Stomach (tissue), 9 donors: ENCODE measurements around the gene APOL1. TPM values are rescaled to one million over a fixed set of nuclear protein-coding genes. Genes with fewer than 3 reads are reported as not detected.

Source experiments
- DNase-seq, 2 donors: peaks; one replicate each; pipeline versions ENCODE4 v3.0.0 to v3.0.0-alpha.2; 2013 to 2019
- H3K27ac ChIP-seq, 5 donors: fragments of 200-600 bp in 4 of 5; sonication (generic) in 4 of 5; one replicate each; pipeline ENCODE4 v1.5.1; 2013 to 2019; ENCODE audit warnings: mild to moderate bottlenecking in 1 of 5, moderate library complexity in 1 of 5
- H3K27me3 ChIP-seq, 3 donors: fragments of 200-600 bp; sonication (generic); one replicate each; pipeline ENCODE4 v1.5.1; 2017 to 2019; ENCODE audit warnings: mixed run types in 1 of 3
- H3K36me3 ChIP-seq, 4 donors: fragments of 200-600 bp; sonication (generic); 1 replicate in 3 of 4; 2 replicates in 1 of 4; pipeline ENCODE4 v1.5.1; 2016 to 2019
- H3K4me1 ChIP-seq, 4 donors: fragments of 200-600 bp; sonication (generic); one replicate each; pipeline ENCODE4 v1.5.1; 2016 to 2019
- H3K4me3 ChIP-seq, 4 donors: fragments of 200-600 bp; sonication (generic) in 3 of 4; one replicate each; pipeline ENCODE4 v1.5.1; 2016 to 2019; ENCODE audit warnings: mild to moderate bottlenecking in 1 of 4
- H3K9me3 ChIP-seq, 4 donors: fragments of 200-600 bp; sonication (generic); one replicate each; pipeline ENCODE4 v1.5.1; 2016 to 2019
- CTCF ChIP-seq, 7 experiments: fragments of 450-650 bp in 4 of 7; fragments of 200-600 bp in 3 of 7; sonication (generic) in 3 of 7; IDR thresholded peaks; one replicate each; pipeline ENCODE4 v1.5.1; 2016 to 2019; ENCODE audit warnings: antibody characterized with exemption in 7 of 7, control low read depth in 2 of 7, mild to moderate bottlenecking in 1 of 7
- EP300 ChIP-seq: sonication (generic); formaldehyde crosslinking; IDR thresholded peaks from one replicate; pipeline ENCODE4 v1.6.1; 2017; ENCODE audit warnings: antibody characterized with exemption
- POLR2A ChIP-seq, 4 donors: fragments of 450-650 bp; IDR thresholded peaks; one replicate each; pipeline ENCODE4 v1.6.1; 2016; ENCODE audit warnings: antibody characterized with exemption in 4 of 4, control low read depth in 2 of 4, mild to moderate bottlenecking in 1 of 4, moderate library complexity in 1 of 4
- POLR2AphosphoS5 ChIP-seq, 3 donors: sonication (generic); formaldehyde crosslinking; IDR thresholded peaks; one replicate each; pipeline ENCODE4 v1.6.1; 2016; ENCODE audit warnings: antibody characterized with exemption in 3 of 3
- WGBS, 5 donors: extraction: QIAGEN DNeasy Blood & Tissue Kit in 3 of 5; methylation state at CpG; one replicate each; pipeline versions ENCODE4 v1.1.5 to v1.1.7; 2013 to 2018; 5-methylcytosine and 5-hydroxymethylcytosine counted together
- intact Hi-C: fragments of 100-400 bp; cut with DNase I; formaldehyde crosslinking; loops from one replicate; pipeline ENCODE4 v1.15.1; 2023; ENCODE audit warnings: low total_unique reads
- polyA plus RNA-seq, 3 donors: library from polyadenylated mRNA; stranded (reverse); fragments of 200-250 nt; gene quantifications; one replicate each; pipeline ENCODE4 v1.2.3, GENCODE V29; 2013
- total RNA-seq, 5 donors: library from RNA; depleted of rRNA; stranded (reverse); fragments of >200 nt; gene quantifications; one replicate each; pipeline versions ENCODE4 v1.1.0 to v1.2.3, GENCODE V29; 2014 to 2016
- donor health status: healthy with polysubstance abuse.
- donor health status: Bipolar disorder and iron deficiency.
- donor health status: healthy.

APOL1 gene
- total and polyA plus RNA-seq, 8 donors, result 5.2 to 87.5 (median 38.5) TPM

GRCh38 chr22:36279219-36279666 is 26.3 kb downstream of the APOL1 start:
- no peak for DNase-seq
- no peaks in the 10 kb centered on the region for H3K27me3 ChIP-seq
- TF ChIP-seq CTCF (IDR thresholded peaks at IDR 0.05), result no peak
- peak in 1 of 3 donors; percentile 30 for TF ChIP-seq POLR2AphosphoS5 (IDR thresholded peaks at IDR 0.05)
- no peak for TF ChIP-seq POLR2A (IDR thresholded peaks at IDR 0.05)
- no peak for TF ChIP-seq EP300
- intact Hi-C loops, result no loop called here
- H3K4me1 ChIP-seq, result peaks cover 8 to 28% (median 14%) of the 10 kb centered on the region in 4 donors
- peaks cover 33 to 51% (median 46%) of the 10 kb centered on the region in 4 donors for H3K36me3 ChIP-seq
- no peaks in the 10 kb centered on the region for H3K9me3 ChIP-seq
- H3K4me3 ChIP-seq, result no peak overlapping the region
- H3K27ac ChIP-seq, result peak overlapping the region in 2 of 5 donors; percentile 18 to 38
- 69 to 84% (median 74%) methylated on average over 8 of the region's 8 CpGs for WGBS, 5 donors

GRCh38 chr22:36280379-36280778 is 27.4 kb downstream of the APOL1 start:
- Histone ChIP-seq H3K4me1 (peaks cover 8 to 28% (median 14%) of the 10 kb centered on the region in 4 donors), H3K27ac (no peak overlapping the region), H3K36me3 (peaks cover 44 to 63% (median 58%) of the 10 kb centered on the region in 4 donors), H3K9me3 (no peaks in the 10 kb centered on the region), H3K4me3 (no peak overlapping the region), H3K27me3 (no peaks in the 10 kb centered on the region)
- intact Hi-C loops, result no loop called here
- DNase-seq, result no peak
- WGBS, 5 donors, result 56 to 71% (median 67%) methylated on average over 8 of the region's 8 CpGs
- TF ChIP-seq POLR2A (IDR thresholded peaks at IDR 0.05) (no peak), EP300 (no peak), CTCF (IDR thresholded peaks at IDR 0.05) (no peak), POLR2AphosphoS5 (IDR thresholded peaks at IDR 0.05) (no peak)

- H3K27me3 ChIP-seq, result no peaks in the 10 kb centered on the region
- H3K27ac ChIP-seq, result no peak overlapping the region
- H3K4me1 ChIP-seq, result peaks cover 8 to 42% (median 18%) of the 10 kb centered on the region in 4 donors
- no peak overlapping the region for H3K4me3 ChIP-seq
- 73 to 84% (median 79%) methylated on average over 14 of the region's 14 CpGs for WGBS, 5 donors
- TF ChIP-seq POLR2A (IDR thresholded peaks at IDR 0.05) (no peak), CTCF (IDR thresholded peaks at IDR 0.05) (no peak), EP300 (no peak), POLR2AphosphoS5 (IDR thresholded peaks at IDR 0.05) (no peak)
- no peak for DNase-seq
- peaks cover 58 to 77% (median 72%) of the 10 kb centered on the region in 4 donors for H3K36me3 ChIP-seq
- intact Hi-C loops, result no loop called here
- no peaks in the 10 kb centered on the region for H3K9me3 ChIP-seq
Observed at GRCh38 chr22:36281781-36282327, 28.9 kb downstream of the APOL1 start.

GRCh38 chr22:36282328-36282831 is 29.4 kb downstream of the APOL1 start:
- Histone ChIP-seq H3K4me1 (peaks cover 8 to 43% (median 18%) of the 10 kb centered on the region in 4 donors), H3K27me3 (no peaks in the 10 kb centered on the region), H3K36me3 (peaks cover 62 to 83% (median 78%) of the 10 kb centered on the region in 4 donors), H3K27ac (no peak overlapping the region), H3K9me3 (no peaks in the 10 kb centered on the region), H3K4me3 (no peak overlapping the region)
- no peak for DNase-seq
- intact Hi-C loops, result no loop called here
- 90 to 92% (median 91%) methylated on average over 17 to 24 of the region's 24 CpGs for WGBS, 5 donors
- TF ChIP-seq CTCF (IDR thresholded peaks at IDR 0.05) (no peak), EP300 (no peak), POLR2AphosphoS5 (IDR thresholded peaks at IDR 0.05) (no peak), POLR2A (IDR thresholded peaks at IDR 0.05) (no peak)
